T-helper 2 cell treated with Interferon-gamma antibody and Interleukin-4, amounts not matched to agents 100 ng/mL and 5 ng/mL, for 36 hours (primary cell): ENCODE results near the gene RACK1. TPM values are rescaled to one million over a fixed set of nuclear protein-coding genes. Genes with fewer than 3 reads are reported as not detected.
"Not testable (repeated sequence)": the region's sequence is repeated elsewhere in the genome, so short reads cannot be mapped to it uniquely, and the experiment has no call there.

Experiments used
- intact Hi-C: fragments of 100-400 bp; cut with micrococcal nuclease; formaldehyde crosslinking; loops from one replicate; pipeline ENCODE4 v1.15.1; 2023
- total RNA-seq: library from RNA; stranded (reverse); gene quantifications from 2 replicates; pipeline ENCODE4 v1.2.3, GENCODE V29; 2022

Gene RACK1
- total RNA-seq, 1 donor from 2014 or later: 1,850 TPM

DNA sequence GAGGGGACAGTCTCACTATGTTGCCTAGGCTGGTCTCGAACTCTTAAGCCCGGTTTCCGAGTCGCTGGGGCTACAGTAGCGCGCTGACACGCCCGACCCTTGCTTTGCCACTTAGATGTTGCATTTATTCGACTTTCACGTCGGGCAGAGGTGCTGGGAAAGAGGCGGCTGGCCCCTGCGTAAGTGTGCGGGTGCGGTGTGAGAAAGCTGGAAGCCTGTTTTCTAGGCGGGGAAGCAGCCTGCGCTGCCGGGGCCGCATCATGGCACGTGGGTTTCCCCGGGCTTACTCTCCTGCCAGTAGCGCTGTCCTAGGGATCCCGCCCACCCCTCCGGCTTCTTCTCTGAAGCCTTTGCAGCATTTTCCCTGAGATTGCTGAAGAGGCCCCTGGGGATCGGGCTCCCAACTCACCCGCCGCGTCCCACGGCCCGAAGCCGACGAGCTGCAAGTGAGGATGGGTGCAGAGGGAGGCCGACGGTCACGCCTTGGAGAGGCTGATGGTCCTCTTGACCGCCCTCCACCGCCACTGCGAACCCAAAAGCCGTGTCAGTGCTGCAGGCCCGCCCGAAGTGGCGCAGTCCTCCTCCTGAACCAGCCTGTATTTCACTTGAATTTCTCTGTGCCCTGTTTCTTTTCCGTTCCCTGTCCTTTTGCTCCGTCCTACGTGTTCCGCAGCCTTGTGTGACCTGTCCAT is 26.4 kb downstream of the RACK1 start:
- intact Hi-C loops: loop anchor here (1.0 kb wide), 1 partner anchor 44 kb away; no protein-coding TSS in a partner anchor

DNA sequence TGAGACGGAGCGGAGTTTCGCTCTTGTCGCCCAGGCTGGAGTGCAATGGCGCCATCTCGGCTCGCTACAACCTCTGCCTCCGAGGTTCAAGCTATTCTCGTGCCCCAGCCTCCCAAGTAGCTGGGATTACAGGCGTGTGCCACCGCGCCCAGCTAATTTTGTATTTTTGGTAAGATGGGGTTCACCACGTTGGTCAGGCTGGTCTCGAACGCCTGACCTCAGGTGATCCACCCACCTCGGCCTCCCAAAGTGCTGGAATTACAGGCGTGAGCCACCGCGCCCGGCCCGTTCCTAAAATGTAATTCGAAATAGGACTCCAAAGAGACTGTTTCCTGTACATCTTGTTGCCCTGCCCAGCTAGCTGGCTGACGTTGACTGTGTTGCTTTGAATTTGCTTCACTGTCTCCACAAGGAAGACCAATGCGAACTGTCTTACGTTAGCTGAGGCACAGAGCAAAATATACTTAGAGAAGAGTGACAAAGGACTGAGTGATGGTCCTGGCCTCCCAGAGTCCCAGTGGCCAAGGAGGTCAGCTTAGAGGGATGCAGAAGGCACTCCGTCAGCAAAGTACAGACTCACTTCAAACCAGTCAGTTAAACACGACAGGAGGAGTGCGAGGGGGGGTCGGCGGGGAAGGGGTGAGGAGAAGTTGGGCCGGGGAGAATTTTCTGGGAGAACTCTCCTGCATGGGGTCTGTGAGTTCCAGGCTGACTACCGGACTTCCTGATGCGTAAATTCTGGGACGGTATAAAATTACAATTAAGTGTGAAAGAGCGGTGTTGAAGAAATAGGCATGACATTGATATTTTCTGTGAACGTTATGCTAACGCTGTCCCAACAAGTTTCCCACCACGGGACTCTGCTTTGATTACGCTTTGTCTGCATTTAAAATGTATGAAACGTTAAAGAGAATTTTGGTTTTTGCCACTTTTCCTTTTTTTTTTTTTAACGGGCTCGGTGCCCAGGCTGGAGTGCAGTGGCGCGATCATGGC is 27.4 kb downstream of the RACK1 start:
- intact Hi-C loops: no loop called here

DNA sequence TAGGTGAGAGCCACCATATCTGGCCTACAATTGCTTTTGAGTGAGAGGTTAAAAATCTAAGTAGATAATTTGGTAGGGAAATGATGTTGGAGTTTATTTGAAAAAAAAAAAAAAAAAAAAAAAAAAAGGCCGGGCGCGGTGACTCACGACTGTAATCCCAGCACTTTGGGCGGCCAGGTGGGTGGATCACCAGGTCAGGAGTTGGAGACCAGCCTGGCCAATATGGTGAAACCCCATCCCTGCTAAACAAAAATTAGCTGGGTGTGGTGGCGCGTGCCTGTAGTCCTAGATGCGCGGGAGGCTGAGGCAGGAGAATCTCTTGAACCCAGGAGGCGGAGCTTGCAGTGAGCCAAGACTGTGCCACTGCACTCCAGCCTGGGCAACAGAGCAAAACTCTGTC is 29.5 kb downstream of the RACK1 start:
- intact Hi-C loops: not testable (repeated sequence)

DNA sequence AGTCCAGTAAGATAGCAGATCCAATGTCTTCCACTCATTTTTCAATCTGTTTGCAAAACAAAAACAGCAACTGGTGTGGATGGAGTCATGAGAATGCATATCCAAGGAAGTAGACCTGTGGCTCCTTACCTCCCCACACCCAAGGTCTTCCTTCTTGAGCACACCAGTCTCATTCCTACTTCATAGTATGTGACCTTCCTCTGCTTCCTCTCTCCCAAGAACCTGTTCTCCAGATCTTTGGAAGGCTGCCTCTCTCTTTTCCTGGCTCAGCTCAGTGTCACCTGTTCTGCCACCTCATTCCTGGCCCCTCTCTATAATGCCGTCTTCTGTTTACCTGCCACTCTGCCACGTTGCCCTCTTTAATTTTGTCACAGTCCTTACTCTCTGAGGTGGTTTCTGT is 30.8 kb downstream of the RACK1 start:
- intact Hi-C loops: no loop called here

DNA sequence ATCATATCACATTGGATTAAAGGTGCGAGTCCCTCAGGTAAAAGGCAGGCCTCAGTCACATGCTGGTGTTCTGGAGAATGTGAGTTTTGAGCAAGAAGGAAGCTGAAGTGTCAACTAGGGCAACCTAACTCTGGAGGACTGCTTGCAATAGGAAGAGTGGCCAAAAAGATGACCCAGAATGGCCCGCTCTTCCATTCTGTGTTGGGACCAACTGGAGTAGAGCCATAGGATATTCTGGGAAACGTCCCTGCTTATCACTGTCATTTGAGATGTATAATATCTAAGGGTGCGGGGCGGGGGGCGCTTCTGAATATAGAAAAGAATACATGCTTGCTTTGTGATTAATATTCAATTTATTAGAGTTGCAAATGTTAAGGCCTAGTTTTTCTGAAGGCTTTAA is 31.6 kb downstream of the RACK1 start:
- intact Hi-C loops: no loop called here

DNA sequence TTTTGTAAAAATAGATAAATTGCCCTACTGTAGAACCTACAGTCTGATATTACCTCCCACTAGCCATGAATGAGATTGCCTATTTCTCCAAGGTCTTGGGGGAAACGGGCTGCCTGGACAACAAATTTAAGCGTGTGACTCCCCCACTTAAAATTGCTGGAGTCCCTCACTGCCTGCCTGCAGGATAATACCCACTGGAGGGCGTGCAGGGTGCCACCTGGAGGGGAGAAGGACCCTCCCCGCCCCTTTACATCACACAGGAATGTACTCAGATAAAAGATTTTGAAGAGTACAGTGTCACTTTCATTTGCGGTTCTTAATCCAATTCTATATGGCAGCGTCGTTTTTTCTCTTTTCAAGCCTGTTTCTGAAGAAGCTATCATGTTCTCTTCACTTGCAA is 32.5 kb downstream of the RACK1 start:
- intact Hi-C loops: no loop called here

DNA sequence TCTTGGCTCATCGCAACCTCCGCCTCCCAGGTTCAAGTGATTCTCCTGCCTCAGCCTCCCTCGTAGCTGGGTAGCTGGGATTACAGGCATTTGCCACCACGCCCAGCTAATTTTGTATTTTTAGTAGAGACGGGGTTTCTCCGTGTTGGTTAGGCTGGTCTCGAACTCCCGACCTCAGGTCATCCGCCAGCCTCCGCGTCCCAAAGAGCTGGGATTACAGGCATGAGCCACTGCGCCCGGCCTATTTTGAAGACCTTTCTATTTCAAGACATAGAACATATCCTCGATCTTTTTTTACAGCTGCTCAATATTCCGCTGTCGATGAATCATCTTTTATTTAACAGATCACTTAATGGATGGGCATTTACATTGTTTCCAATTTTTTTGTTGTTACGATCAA is 33.0 kb downstream of the RACK1 start:
- intact Hi-C loops: not testable (repeated sequence)

DNA sequence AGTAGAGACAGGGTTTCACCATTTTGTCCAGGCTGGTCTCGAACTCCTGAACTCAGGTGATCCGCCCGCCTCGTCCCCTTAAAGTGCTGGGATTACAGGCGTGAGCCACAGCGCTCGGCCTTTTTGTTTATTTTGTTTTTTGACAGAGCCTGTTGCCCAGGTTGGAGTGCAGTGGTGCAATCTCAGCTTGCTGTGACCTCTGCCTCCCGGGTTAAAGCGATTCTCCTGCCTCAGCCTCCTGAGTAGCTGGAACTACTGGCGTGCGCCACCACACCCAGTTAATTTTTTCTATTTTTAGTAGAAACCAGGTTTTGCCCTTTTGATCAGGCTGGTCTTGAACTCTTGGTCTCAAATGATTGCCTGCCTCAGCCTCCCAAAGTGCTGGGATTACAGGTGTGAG is 33.6 kb downstream of the RACK1 start:
- intact Hi-C loops: not testable (repeated sequence)

DNA sequence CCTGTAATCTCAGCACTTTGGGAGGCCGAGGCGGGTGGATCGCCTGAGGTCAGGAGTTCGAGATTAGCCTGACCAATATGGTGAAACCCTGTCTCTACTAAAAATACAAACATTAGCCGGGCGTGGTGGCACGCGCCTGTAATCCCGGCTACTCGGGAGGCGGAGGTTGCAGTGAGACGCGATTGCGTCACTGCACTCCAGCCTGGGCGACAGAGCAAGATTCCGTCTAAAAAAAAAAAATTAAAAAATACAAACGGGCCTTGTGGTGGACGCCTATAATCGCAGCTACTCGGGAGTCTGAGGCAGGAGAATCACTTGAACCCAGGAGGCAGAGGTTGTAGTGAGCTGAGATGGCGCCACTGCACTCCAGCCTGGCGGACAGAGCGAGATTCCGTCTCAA is 34.7 kb downstream of the RACK1 start:
- intact Hi-C loops: loop anchor here (5.0 kb wide), 1 partner anchor 53 kb away; the partner anchor contains the start of gene TRIM52

DNA sequence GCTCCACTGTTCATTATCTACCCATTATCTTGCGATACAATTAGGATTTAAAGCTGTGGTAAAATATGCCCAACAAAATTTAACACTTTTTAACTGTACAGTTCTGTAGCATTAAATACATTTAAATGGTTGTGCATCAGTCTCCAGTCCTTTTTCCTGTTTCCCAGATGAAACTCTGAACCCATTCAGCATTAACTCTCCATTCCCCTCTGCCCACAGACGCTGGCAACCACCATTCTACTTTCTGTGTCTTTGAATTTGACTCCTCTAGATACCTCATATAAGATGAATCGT is 35.8 kb downstream of the RACK1 start:
- intact Hi-C loops: loop anchor here (1.0 to 5.0 kb wide), 4 partner anchors 10 to 54 kb away; partner anchors contain the start of genes TRIM41 and TRIM52

DNA sequence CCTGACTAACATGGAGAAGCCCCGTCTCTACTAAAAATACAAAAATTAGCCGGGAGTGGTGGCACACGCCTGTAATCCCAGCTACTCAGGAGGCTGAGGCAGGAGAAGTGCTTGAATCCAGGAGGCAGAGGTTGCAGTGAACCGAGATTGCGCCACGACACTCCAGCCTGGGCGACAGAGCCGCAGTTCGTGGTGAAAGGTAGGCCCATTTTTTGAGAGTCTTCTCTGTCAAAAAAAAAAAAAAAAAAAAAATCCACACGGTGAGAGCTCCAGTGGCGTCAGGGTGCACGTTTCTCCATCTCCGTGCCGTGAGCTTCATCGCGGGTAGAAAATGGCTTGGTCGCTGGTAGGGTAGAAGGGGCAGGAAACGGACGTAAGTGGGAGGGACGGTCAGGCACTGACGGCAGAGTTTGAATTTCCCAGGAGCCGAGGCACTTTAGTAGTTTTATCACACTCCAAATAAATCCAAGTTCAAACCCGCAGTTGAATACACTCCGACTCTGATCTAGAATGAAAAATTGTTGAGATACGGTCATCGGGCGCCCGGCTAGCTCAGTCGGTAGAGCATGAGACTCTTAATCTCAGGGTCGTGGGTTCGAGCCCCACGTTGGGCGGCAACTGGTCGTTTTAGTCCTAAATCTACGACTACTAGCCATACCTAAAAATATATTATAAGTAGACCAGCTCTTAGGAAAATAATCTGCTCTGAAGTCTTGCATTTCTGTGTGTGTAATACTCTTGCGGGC is 36.3 kb downstream of the RACK1 start:
- intact Hi-C loops: loop anchor here (1.0 to 5.0 kb wide), 4 partner anchors 11 to 55 kb away; partner anchors contain the start of genes TRIM41 and TRIM52

DNA sequence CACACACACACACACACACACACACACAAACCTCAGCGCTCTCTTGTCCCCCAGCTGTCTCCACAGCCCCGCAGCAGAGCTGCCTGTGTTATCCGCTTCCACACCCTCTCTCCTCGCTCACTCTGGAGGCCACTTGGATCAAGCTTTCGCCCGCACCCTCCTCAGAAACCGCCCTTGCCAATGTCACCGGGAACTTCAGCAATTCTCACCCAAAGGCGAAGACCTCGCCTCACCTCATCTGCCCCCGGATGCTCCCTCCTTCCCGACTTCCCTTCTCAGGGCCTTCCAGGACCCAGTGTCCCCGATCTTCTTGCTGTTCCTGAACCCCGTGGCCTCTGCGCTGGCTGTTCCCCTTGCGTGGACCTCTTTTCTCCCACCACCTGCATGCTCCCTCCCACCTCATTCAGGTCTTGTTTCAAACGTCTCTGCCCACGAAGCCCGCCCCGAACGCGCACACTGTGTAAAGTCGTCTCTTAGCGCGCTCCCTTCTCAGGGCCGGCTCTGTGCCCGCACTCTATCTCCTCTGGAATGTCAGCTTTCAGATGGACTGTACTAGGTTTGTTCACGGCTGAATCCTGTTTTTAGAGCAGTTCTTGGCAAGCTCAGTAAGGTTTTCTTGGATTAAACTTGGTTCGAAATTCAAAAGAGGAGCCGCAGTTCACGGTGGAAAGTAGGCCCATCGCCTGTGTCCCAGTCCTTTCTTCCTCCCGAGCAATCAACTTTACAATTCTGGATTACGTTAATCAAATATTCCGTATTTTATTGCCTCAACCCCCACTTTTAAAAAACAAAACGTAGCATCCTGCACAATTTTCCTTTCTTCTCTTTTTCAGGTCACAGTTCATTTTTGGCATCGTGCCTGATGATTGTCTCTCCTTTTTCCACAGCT is 37.7 kb downstream of the RACK1 start:
- intact Hi-C loops: loop anchor here (1.0 to 5.0 kb wide), 3 partner anchors 17 to 56 kb away; partner anchors contain the start of genes TRIM41 and TRIM52

DNA sequence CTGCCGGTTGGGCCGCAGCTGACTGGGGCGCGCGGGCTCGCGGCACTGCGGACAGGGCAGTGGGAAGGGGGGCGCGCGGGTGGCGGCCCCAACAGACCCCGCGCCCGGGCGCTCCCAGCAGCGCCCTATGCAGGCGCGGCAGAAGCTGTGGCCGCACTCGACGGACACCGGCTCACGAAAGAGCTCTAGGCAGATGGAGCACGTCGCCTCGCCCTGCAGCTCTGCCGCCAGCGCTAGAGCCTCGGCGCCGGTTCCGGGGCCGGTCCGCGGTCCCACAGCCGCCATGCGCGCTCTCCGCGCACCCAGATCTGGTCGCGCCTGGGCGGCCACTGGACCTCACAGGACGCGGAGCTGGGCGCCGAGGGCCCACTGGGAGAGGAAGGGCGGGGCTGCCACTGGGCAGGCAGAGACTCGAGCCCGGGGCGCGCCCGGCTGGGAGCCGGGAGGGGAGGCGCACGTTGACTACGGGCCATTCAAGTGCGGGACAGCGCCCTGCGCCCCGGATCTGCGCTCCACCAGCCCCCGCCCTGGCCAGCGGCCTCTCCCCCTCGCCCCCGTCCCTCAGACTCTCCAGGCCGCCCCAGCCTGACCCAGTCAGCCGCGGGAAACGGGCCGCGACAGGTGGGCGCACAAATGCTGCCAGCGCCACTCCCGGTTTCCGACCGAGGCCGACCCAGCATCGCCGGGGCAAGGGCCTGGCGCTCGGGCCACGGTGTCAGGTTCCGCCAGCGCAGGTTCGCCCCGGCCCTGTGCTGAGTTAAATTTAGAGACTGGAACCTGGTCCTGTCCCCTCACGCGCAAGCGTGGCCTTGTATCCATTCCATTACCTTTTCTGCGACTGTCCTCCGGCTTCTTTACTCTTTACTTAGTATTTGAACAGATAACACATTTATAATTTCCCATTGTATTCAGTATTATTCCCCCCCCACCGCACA is 38.6 kb downstream of the RACK1 start, which contains the start of gene TRIM7:
TRIM7 (minus strand) TSS at position 371 of the 935 bp plus-strand sequence; CDS start at position 285, 86 bp downstream.
- intact Hi-C loops: loop anchor here (5.0 kb wide), 1 partner anchor 57 kb away; the partner anchor contains the start of gene TRIM52

DNA sequence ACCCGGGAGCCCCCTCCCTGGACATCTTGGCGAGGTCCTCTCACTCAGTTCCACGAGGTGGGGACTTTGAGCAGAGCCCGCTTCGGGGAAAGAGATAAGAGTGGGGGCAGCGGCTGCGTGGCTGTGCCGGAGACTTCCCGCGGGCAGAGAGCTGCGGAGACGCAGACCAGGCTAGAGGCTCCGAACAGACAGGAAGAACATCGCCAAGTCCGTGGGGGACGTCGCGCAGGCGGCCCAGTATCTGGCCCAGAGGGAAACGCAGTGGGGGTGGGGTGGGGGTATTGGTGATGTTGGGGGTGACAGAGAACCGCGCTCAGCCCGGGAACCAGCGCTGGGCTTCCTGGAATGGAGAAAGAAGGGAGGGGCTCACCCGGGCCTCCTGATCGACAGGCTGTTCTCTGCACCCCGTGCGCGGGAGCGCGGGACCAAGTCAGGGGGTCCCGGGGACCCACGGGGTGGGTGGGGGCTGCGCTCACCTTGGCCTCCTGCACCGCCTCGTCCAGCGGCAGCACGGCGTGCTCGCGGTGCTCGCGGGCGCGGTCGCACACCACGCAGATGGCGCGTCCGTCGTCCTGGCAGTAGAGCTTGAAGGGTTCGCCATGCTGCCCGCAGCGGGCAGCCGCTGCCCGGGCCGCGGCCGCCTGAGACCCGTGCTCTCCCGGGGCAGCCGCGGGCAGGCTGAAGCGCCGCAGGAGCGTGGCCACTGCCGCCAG is 39.4 kb downstream of the RACK1 start:
- intact Hi-C loops: no loop called here

DNA sequence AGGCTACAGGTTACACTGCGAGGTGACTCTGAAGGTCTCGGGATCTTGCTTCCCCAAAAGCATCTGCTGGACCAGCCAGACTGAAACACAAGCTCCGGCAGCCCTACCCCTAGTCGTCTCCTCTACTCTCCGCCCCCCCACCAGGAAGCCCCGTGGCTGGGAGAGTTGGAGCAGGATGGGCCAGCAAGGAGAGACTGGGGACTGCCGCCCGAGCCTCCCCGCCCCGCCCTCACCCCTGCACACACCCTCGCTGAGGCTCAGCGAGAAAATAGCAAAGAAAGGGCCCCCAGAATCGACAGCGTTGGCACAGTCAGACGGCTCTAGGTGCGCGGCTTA is 40.0 kb downstream of the RACK1 start:
- intact Hi-C loops: no loop called here

DNA sequence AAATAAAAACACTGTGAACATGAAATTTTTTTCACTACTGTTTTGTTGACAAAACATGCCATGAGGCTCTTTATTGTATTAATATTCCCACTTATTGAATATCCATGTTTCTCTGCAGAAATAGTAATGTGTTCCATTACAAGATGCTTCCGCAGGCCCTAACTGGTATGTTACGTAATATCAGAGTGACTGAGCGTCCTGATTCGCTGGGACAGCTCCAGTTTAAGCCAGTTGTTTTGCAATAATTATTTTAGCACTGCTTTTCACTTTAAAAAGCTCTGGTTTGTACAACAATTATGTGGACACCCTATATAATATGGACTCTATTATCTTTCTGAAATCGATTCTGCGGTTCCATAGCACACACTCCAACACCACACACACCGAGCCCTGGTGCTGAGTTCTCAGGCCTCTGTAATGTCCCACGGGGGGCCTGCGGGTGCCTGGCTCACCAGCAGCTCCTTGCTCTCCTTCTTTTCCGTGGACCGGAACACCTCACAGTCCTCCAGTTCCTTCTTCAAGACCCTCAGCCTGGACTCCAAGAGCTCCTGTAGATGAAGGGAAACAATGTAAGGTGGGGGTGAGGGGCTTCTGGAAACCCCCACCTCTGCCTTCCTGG is 40.5 kb downstream of the RACK1 start:
- intact Hi-C loops: no loop called here

DNA sequence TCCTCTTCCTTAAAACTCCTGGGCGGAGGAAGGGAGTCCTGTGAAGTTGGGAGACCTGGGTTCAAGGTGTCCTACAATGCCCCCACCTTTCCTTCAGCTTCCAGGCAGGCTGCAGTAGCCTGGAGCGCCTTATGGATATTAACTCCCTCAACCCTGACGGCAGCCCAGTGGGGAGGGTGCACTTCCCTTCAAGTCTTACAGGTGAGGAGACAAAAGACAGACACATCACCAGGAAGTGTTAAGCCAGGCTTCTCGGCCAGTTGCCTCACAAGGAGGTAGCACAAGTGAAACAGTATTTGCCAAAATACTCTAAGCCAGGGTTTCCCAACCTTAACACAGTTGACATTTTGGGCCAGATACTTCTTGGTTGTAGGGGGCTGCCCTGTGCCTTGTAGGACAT is 42.9 kb downstream of the RACK1 start:
- intact Hi-C loops: no loop called here
